Gastroesophageal sphincter (tissue), 4 donors: ENCODE data around the gene MVK. TPM values are rescaled to one million over a fixed set of nuclear protein-coding genes. Genes with fewer than 3 reads are reported as not detected.

Experiments
- ATAC-seq: fragments of 150-250 bp; one replicate; pipeline ENCODE4 v1.9.1; 2016; ENCODE audit warnings: mild to moderate bottlenecking, moderate library complexity
- H3K27ac ChIP-seq, 4 donors: fragments of 200-600 bp; sonication (generic) in 3 of 4; 1 replicate in 3 of 4; 2 replicates in 1 of 4; pipeline ENCODE4 v1.5.1; 2016 to 2019
- H3K27me3 ChIP-seq: fragments of 200-600 bp; sonication (generic); one replicate; pipeline ENCODE4 v1.5.1; 2019
- H3K36me3 ChIP-seq, 2 donors: fragments of 200-600 bp; sonication (generic); one replicate each; pipeline ENCODE4 v1.5.1; 2019; ENCODE audit warnings: control low read depth in 1 of 2
- H3K4me1 ChIP-seq, 3 donors: fragments of 200-600 bp; sonication (generic); 1 replicate in 2 of 3; 2 replicates in 1 of 3; pipeline ENCODE4 v1.5.1; 2016 to 2019; ENCODE audit warnings: control low read depth in 2 of 3
- H3K4me3 ChIP-seq, 2 donors: fragments of 200-600 bp; sonication (generic); one replicate each; pipeline ENCODE4 v1.5.1; 2019; ENCODE audit warnings: mild to moderate bottlenecking in 1 of 2, moderate library complexity in 1 of 2
- H3K9me3 ChIP-seq, 3 donors: fragments of 200-600 bp; sonication (generic); one replicate each; pipeline ENCODE4 v1.5.1; 2017 to 2019; ENCODE audit warnings: control low read depth in 2 of 3
- CTCF ChIP-seq, 4 experiments: fragments of 200-600 bp in 2 of 4; fragments of 450-650 bp in 2 of 4; sonication (generic) in 1 of 4; IDR thresholded peaks; one replicate each; pipeline ENCODE4 v1.5.1; 2017 to 2019; ENCODE audit warnings: antibody characterized with exemption in 4 of 4, mild to moderate bottlenecking in 2 of 4, moderate library complexity in 2 of 4
- EP300 ChIP-seq: sonication (generic); formaldehyde crosslinking; IDR thresholded peaks from one replicate; pipeline ENCODE4 v1.6.1; 2017; ENCODE audit warnings: antibody characterized with exemption, mild to moderate bottlenecking
- POLR2A ChIP-seq, 2 donors: fragments of 450-650 bp; IDR thresholded peaks; one replicate each; pipeline ENCODE4 v1.6.1; 2017; ENCODE audit warnings: antibody characterized with exemption in 2 of 2, mild to moderate bottlenecking in 2 of 2, moderate library complexity in 1 of 2
- POLR2AphosphoS5 ChIP-seq: sonication (generic); formaldehyde crosslinking; IDR thresholded peaks from one replicate; pipeline ENCODE4 v1.6.1; 2017; ENCODE audit warnings: antibody characterized with exemption
- WGBS, 2 donors: methylation state at CpG; one replicate each; pipeline ENCODE4 v1.1.5; 2018; ENCODE audit warnings: low coverage in 1 of 2; 5-methylcytosine and 5-hydroxymethylcytosine counted together
- total RNA-seq, 4 donors: library from RNA; depleted of rRNA; stranded (reverse); fragments of >200 nt; gene quantifications; one replicate each; pipeline ENCODE4 v1.1.0, GENCODE V29; 2016

The MVK gene
- total RNA-seq, 4 donors from 2014 or later: 6.2 to 18.2 (median 10.4) TPM

DNA sequence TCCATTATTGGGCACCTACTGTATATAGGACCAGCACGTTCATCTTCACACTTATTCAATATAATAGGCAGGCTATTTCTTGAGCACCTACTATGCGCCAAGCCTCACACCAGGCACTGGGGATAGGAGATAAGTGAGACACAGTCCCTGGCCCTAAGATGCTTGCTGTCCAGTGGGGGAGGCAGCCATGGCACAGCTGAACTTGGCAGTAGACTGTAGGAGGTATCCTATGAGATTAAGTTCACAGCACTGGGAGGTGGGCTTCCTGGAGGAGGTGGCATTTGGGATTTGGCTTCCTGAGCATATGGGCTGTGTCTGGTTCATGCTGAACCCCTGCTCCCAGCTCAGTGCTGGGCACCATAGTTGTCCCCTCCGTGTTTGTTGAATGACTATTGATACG lies 65.1 kb downstream of the MVK start:
- Histone ChIP-seq H3K36me3 (no peaks in the 10 kb centered on the region), H3K4me1 (no peaks in the 10 kb centered on the region), H3K9me3 (no peaks in the 10 kb centered on the region), H3K4me3 (no peak overlapping the region), H3K27me3 (peaks cover 34% of the 10 kb centered on the region), H3K27ac (no peak overlapping the region)
- no peak for ATAC-seq
- WGBS, 2 donors: 84 to 96% methylated on average over 2 to 3 of the region's 4 CpGs
- no peak for TF ChIP-seq EP300
- TF ChIP-seq POLR2AphosphoS5: no peak
- no peak for TF ChIP-seq POLR2A (IDR thresholded peaks at IDR 0.05)
- no peak for TF ChIP-seq CTCF (IDR thresholded peaks at IDR 0.05)

DNA sequence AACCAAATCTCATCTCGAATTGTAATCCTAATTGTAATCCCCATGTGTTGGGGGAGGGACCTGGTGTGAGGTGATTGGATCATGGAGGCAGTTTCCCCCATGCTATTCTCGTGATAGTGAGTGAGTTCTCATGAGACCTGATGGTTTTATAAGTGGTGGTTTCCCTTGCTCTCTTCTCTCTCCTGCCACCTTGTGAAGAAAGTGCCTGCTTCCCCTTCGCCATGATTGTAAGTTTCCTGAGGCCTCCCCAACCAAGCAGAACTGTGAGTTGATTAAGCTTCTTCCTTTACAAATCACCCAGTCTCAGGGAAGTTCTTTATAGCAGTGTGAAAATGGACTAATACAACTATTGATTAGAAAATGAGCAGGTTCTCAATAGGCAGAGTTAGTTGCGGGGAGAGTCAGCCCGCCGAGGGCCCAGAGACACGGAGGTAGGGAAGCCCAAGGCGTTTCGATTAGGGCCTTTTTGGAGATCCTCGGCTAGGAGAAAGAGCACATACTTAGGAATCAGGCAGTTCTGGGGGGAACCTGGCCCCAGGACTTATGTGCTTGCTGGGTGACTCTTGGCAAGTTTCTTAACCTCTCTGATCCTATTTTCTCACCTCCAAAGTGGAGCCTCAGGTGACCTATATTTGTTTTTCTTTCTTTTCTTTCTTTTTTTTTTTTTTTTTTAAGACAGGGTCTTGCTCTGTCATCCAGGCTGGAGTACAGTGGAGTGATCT lies 65.7 kb downstream of the MVK start:
- ATAC-seq: no peak
- Histone ChIP-seq H3K4me1 (no peaks in the 10 kb centered on the region), H3K27me3 (peaks cover 40% of the 10 kb centered on the region), H3K36me3 (no peaks in the 10 kb centered on the region), H3K9me3 (no peaks in the 10 kb centered on the region), H3K4me3 (no peak overlapping the region), H3K27ac (no peak overlapping the region)
- WGBS, 2 donors: 74 to 82% methylated on average over 4 to 9 of the region's 10 CpGs
- TF ChIP-seq EP300 (no peak), POLR2A (IDR thresholded peaks at IDR 0.05) (no peak)

DNA sequence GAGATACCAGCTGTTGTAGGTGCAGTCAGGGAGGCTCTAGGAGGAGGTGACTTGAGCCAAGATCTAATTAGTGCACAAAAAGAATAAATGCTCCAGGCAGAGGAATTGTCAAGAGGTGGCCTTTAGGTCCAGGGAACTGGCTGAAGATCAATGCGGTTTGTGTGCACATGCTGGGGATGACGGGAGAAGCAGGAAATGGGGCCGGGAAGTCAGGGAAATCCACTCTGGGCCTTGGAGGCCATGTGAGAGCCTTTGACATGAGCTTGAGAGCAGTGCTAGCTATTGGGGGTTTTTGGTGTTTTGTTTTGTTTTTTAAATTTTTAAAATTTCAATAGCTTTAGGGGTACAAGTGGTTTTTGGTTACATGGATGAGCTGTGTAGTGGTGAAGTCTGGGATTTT lies 67.4 kb downstream of the MVK start:
- peaks cover 56% of the 10 kb centered on the region for H3K27me3 ChIP-seq
- no peak for ATAC-seq
- no peak for TF ChIP-seq POLR2AphosphoS5
- no peak for TF ChIP-seq CTCF (IDR thresholded peaks at IDR 0.05)
- no peak for TF ChIP-seq EP300
- no peak for TF ChIP-seq POLR2A (IDR thresholded peaks at IDR 0.05)
- no peaks in the 10 kb centered on the region for H3K9me3 ChIP-seq
- H3K27ac ChIP-seq: no peak overlapping the region
- H3K4me1 ChIP-seq: no peaks in the 10 kb centered on the region
- WGBS, 2 donors: 51 to 77% methylated on average over 3 of the region's 3 CpGs
- no peaks in the 10 kb centered on the region for H3K36me3 ChIP-seq
- H3K4me3 ChIP-seq: no peak overlapping the region

- 63 to 69% methylated on average over 2 of the region's 2 CpGs for WGBS, 2 donors
- H3K27ac ChIP-seq: no peak overlapping the region
- TF ChIP-seq EP300 (no peak), POLR2AphosphoS5 (no peak), CTCF (IDR thresholded peaks at IDR 0.05) (no peak)
- H3K4me3 ChIP-seq: no peak overlapping the region
- no peaks in the 10 kb centered on the region for H3K4me1 ChIP-seq
- H3K27me3 ChIP-seq: peaks cover 61% of the 10 kb centered on the region
- ATAC-seq: no peak
- no peaks in the 10 kb centered on the region for H3K9me3 ChIP-seq
- no peaks in the 10 kb centered on the region for H3K36me3 ChIP-seq
Measured at GRCh38 chr12:109641422-109641821, 67.8 kb downstream of the MVK start.

DNA sequence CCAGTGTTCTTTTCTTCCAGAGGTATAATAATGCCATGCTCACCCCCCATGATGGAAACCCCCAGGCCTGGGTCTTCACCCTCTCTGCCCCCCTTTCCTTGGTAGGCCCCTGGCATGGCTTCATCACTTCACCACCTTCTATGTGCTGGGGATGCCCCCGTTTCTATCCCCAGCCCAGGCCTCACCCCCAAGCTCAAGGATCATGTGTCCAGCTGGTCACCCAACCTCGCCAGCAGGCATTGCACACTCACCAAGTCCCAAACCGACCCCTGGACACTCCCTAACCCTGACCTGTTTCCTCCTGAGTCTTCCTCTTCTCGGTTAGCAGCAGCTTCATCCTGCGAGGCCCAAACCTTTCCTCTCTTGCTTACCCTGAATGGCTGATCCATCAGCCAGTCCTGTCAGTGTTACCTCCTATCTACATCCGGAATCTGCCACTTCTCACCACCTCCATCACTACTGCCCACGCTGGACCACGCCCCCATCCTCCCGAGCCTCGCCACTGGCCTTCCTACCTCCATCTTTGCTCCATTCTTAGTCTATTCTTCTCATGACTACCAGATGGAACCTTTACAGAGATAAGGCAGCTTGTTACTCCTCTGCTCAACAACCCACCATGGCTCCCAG lies 69.0 kb downstream of the MVK start:
- Histone ChIP-seq H3K4me1 (no peaks in the 10 kb centered on the region), H3K27me3 (peaks cover 70% of the 10 kb centered on the region), H3K36me3 (no peaks in the 10 kb centered on the region), H3K9me3 (no peaks in the 10 kb centered on the region), H3K27ac (no peak overlapping the region), H3K4me3 (no peak overlapping the region)
- WGBS, 2 donors: 53 to 84% methylated on average over 7 to 10 of the region's 10 CpGs
- TF ChIP-seq CTCF (IDR thresholded peaks at IDR 0.05) (no peak), POLR2AphosphoS5 (no peak), POLR2A (IDR thresholded peaks at IDR 0.05) (no peak), EP300 (no peak)
- no peak for ATAC-seq
